Astrocyte (in vitro differentiated cells and primary cell): ENCODE measurements around the gene SCFD1. TPM values are rescaled to one million over a fixed set of nuclear protein-coding genes. Genes with fewer than 3 reads are reported as not detected.

ENCODE experiments used
- DNase-seq: peaks from one replicate; pipeline ENCODE4 v3.0.0-alpha.2; 2010; ENCODE audit warnings: low read depth
- FAIRE-seq: peaks from 2 replicates; lab custom pipeline; 2011; peaks lifted over from hg19 to GRCh38; lab: Jason Lieb, UNC
- H2AFZ ChIP-seq: 2 replicates; pipeline ENCODE4 v1.6.0; 2012; ENCODE audit warnings: low read depth, low read length, inconsistent platforms
- H3K27ac ChIP-seq: 2 replicates; pipeline ENCODE4 v1.5.1; 2011; ENCODE audit warnings: low read depth, low read length, inconsistent platforms
- H3K27me3 ChIP-seq: 2 replicates; pipeline ENCODE4 v1.6.0; 2011; ENCODE audit warnings: low read length, inconsistent platforms; ENCODE audit not compliant: insufficient read depth
- H3K36me3 ChIP-seq: 2 replicates; pipeline ENCODE4 v1.5.1; 2011; ENCODE audit warnings: low read length, inconsistent platforms; ENCODE audit not compliant: insufficient read depth
- H3K4me1 ChIP-seq: 2 replicates; pipeline ENCODE4 v1.5.1; 2011; ENCODE audit warnings: low read length, inconsistent platforms; ENCODE audit not compliant: insufficient read depth
- H3K4me2 ChIP-seq: 2 replicates; pipeline ENCODE4 v1.6.0; 2012; ENCODE audit warnings: low read length, inconsistent platforms
- H3K4me3 ChIP-seq: 2 replicates; pipeline ENCODE4 v1.5.1; 2011; ENCODE audit warnings: low read depth, mild to moderate bottlenecking, low read length, inconsistent platforms; ENCODE audit not compliant: insufficient read depth
- H3K79me2 ChIP-seq: 2 replicates; pipeline ENCODE4 v1.6.0; 2012; ENCODE audit warnings: mild to moderate bottlenecking, low read length, inconsistent platforms; ENCODE audit not compliant: insufficient read depth
- H3K9ac ChIP-seq: 2 replicates; pipeline ENCODE4 v1.6.0; 2012; ENCODE audit warnings: mild to moderate bottlenecking, low read length, inconsistent platforms
- H3K9me3 ChIP-seq: 2 replicates; pipeline ENCODE4 v1.5.1; 2012; ENCODE audit warnings: low read depth, mild to moderate bottlenecking, low read length, inconsistent platforms; ENCODE audit not compliant: insufficient read depth
- H4K20me1 ChIP-seq: 2 replicates; pipeline ENCODE4 v1.6.0; 2012; ENCODE audit warnings: low read length, inconsistent platforms; ENCODE audit not compliant: insufficient read depth
- H3K27ac Mint-ChIP-seq: one replicate; pipeline ENCODE4 v1.8.0; 2021; ENCODE audit warnings: mild to moderate bottlenecking, mixed read lengths; ENCODE audit not compliant: unreplicated experiment
- H3K27me3 Mint-ChIP-seq: one replicate; pipeline ENCODE4 v1.8.0; 2021; ENCODE audit warnings: low read depth, mixed read lengths; ENCODE audit not compliant: unreplicated experiment
- H3K36me3 Mint-ChIP-seq: one replicate; pipeline ENCODE4 v1.8.0; 2021; ENCODE audit warnings: low read depth, mixed read lengths; ENCODE audit not compliant: unreplicated experiment
- H3K4me1 Mint-ChIP-seq: one replicate; pipeline ENCODE4 v1.8.0; 2021; ENCODE audit warnings: low read depth, mixed read lengths; ENCODE audit not compliant: unreplicated experiment
- H3K4me3 Mint-ChIP-seq: one replicate; pipeline ENCODE4 v1.8.0; 2021; ENCODE audit warnings: mild to moderate bottlenecking, moderate library complexity, mixed read lengths; ENCODE audit not compliant: unreplicated experiment
- H3K9me3 Mint-ChIP-seq: one replicate; pipeline ENCODE4 v1.8.0; 2021; ENCODE audit warnings: mild to moderate bottlenecking, mixed read lengths; ENCODE audit not compliant: unreplicated experiment
- CTCF ChIP-seq: IDR thresholded peaks from 2 replicates; pipeline ENCODE4 v1.5.1; 2011; ENCODE audit warnings: low read depth, mild to moderate bottlenecking, inconsistent platforms, low read length, moderate library complexity; ENCODE audit not compliant: insufficient read depth
- EZH2 ChIP-seq: IDR thresholded peaks from 2 replicates; pipeline ENCODE4 v1.6.1; 2012; ENCODE audit warnings: mild to moderate bottlenecking, low read length, inconsistent platforms; ENCODE audit not compliant: insufficient read depth
- total RNA-seq: library from RNA; stranded (reverse); gene quantifications from 2 replicates; pipeline ENCODE4 v1.2.1, GENCODE V29; 2021

The SCFD1 gene
- total RNA-seq, 1 donor from 2014 or later: 82.2 TPM

- Histone ChIP-seq H3K27me3 (no peaks in the 10 kb centered on the region), H3K9ac (no peak overlapping the region), H3K79me2 (peaks cover 89% of the 10 kb centered on the region), H3K9me3 (no peaks in the 10 kb centered on the region), H3K4me3 (no peak overlapping the region), H3K27ac (no peak overlapping the region), H2AFZ (no peak overlapping the region), H3K4me2 (no peak overlapping the region), H3K4me1 (no peaks in the 10 kb centered on the region), H3K36me3 (peaks cover 7% of the 10 kb centered on the region), H4K20me1 (peaks cover 35% of the 10 kb centered on the region)
- FAIRE-seq (no peak), DNase-seq (no peak)
- H3K36me3 Mint-ChIP-seq: peaks cover 2% of the 10 kb centered on the region
- peaks cover 2% of the 10 kb centered on the region for H3K9me3 Mint-ChIP-seq
- H3K4me1 Mint-ChIP-seq: no peaks in the 10 kb centered on the region
- TF ChIP-seq EZH2 (no peak), CTCF (no peak)
- H3K4me3 Mint-ChIP-seq: no peak overlapping the region
- no peak overlapping the region for H3K27ac Mint-ChIP-seq
- H3K27me3 Mint-ChIP-seq: no peaks in the 10 kb centered on the region
Measured at GRCh38 chr14:30584058-30584630, 38.0 kb upstream of the SCFD1 start.

- no peak overlapping the region for H2AFZ ChIP-seq
- no peak overlapping the region for H3K9ac ChIP-seq
- no peaks in the 10 kb centered on the region for H3K9me3 ChIP-seq
- peaks cover 2% of the 10 kb centered on the region for H3K9me3 Mint-ChIP-seq
- FAIRE-seq: no peak
- peaks cover 9% of the 10 kb centered on the region for H3K36me3 ChIP-seq
- H3K4me1 Mint-ChIP-seq: no peaks in the 10 kb centered on the region
- no peak for DNase-seq
- no peak overlapping the region for H3K27ac ChIP-seq
- H3K4me3 ChIP-seq: no peak overlapping the region
- no peaks in the 10 kb centered on the region for H3K4me1 ChIP-seq
- TF ChIP-seq EZH2: no peak
- TF ChIP-seq CTCF: no peak
- H3K79me2 ChIP-seq: peaks cover 83% of the 10 kb centered on the region
- H3K4me3 Mint-ChIP-seq: no peak overlapping the region
- H3K27ac Mint-ChIP-seq: no peak overlapping the region
- no peaks in the 10 kb centered on the region for H3K27me3 Mint-ChIP-seq
- peaks cover 2% of the 10 kb centered on the region for H3K36me3 Mint-ChIP-seq
- peaks cover 32% of the 10 kb centered on the region for H4K20me1 ChIP-seq
- H3K27me3 ChIP-seq: no peaks in the 10 kb centered on the region
- H3K4me2 ChIP-seq: no peak overlapping the region
Measured at GRCh38 chr14:30585204-30585603, 36.9 kb upstream of the SCFD1 start.

GRCh38 chr14:30587141-30587540, 35.0 kb upstream of the SCFD1 start:
- Mint-ChIP-seq H3K27me3 (no peaks in the 10 kb centered on the region), H3K9me3 (peaks cover 2% of the 10 kb centered on the region), H3K4me3 (no peak overlapping the region), H3K4me1 (no peaks in the 10 kb centered on the region), H3K27ac (no peak overlapping the region), H3K36me3 (peaks cover 5% of the 10 kb centered on the region)
- FAIRE-seq (no peak), DNase-seq (no peak)
- Histone ChIP-seq H3K4me3 (no peak overlapping the region), H3K9ac (no peak overlapping the region), H2AFZ (no peak overlapping the region), H3K9me3 (no peaks in the 10 kb centered on the region), H3K27ac (no peak overlapping the region), H3K4me2 (no peak overlapping the region), H4K20me1 (peaks cover 23% of the 10 kb centered on the region), H3K36me3 (peaks cover 18% of the 10 kb centered on the region), H3K79me2 (peaks cover 65% of the 10 kb centered on the region), H3K27me3 (no peaks in the 10 kb centered on the region), H3K4me1 (no peaks in the 10 kb centered on the region)
- TF ChIP-seq EZH2: no peak
- no peak for TF ChIP-seq CTCF
